Mesendoderm (in vitro differentiated cells): Measurements from ENCODE around the gene CCNE1.

Source experiments
- DNase-seq: peaks from one replicate; pipeline ENCODE4 v3.0.0; 2013
- H2AK5ac ChIP-seq: 2 replicates; pipeline ENCODE4 v1.6.1; 2013; ENCODE audit warnings: low read length, inconsistent platforms
- H2BK120ac ChIP-seq: 2 replicates; pipeline ENCODE4 v1.6.1; 2013; ENCODE audit warnings: low read depth, mild to moderate bottlenecking, low read length, moderate library complexity, mixed read lengths
- H2BK15ac ChIP-seq: replicated peaks from 2 replicates; pipeline ENCODE4 v1.6.1; 2013; ENCODE audit warnings: low read depth, mild to moderate bottlenecking, moderate library complexity
- H2BK5ac ChIP-seq: 2 replicates; pipeline ENCODE4 v1.6.1; 2013; ENCODE audit warnings: low read length, inconsistent platforms
- H3K18ac ChIP-seq: 2 replicates; pipeline ENCODE4 v1.6.1; 2013; ENCODE audit warnings: mild to moderate bottlenecking, low read length, mixed read lengths
- H3K23ac ChIP-seq: one replicate; pipeline ENCODE4 v1.6.1; 2013; ENCODE audit warnings: low read length
- H3K27ac ChIP-seq: 2 replicates; pipeline ENCODE4 v1.5.1; 2013; ENCODE audit warnings: low read depth, mild to moderate bottlenecking, inconsistent platforms, low read length, moderate library complexity
- H3K27me3 ChIP-seq: 2 replicates; pipeline ENCODE4 v1.6.1; 2013; ENCODE audit warnings: low read length, control low read depth, mild to moderate bottlenecking, inconsistent platforms; ENCODE audit not compliant: insufficient read depth, poor library complexity
- H3K36me3 ChIP-seq: 2 replicates; pipeline ENCODE4 v1.6.1; 2013; ENCODE audit warnings: low read length, inconsistent platforms; ENCODE audit not compliant: control insufficient read depth, insufficient read depth
- H3K4ac ChIP-seq: one replicate; pipeline ENCODE4 v1.6.1; 2013; ENCODE audit warnings: low read depth, mild to moderate bottlenecking, low read length, moderate library complexity
- H3K4me1 ChIP-seq: 2 replicates; pipeline ENCODE4 v1.6.1; 2013; ENCODE audit warnings: low read depth, low read length, inconsistent platforms; ENCODE audit not compliant: control insufficient read depth
- H3K4me2 ChIP-seq: 2 replicates; pipeline ENCODE4 v1.6.1; 2013; ENCODE audit warnings: low read length
- H3K4me3 ChIP-seq: 2 replicates; pipeline ENCODE4 v1.5.1; 2013; ENCODE audit warnings: mild to moderate bottlenecking, low read length
- H3K56ac ChIP-seq: one replicate; pipeline ENCODE4 v1.6.1; 2013; ENCODE audit warnings: low read length
- H3K79me1 ChIP-seq: 2 replicates; pipeline ENCODE4 v1.6.1; 2013; ENCODE audit warnings: low read length, inconsistent platforms
- H3K79me2 ChIP-seq: 2 replicates; pipeline ENCODE4 v1.6.1; 2013; ENCODE audit warnings: mild to moderate bottlenecking, low read length; ENCODE audit not compliant: control insufficient read depth, insufficient read depth
- H3K9ac ChIP-seq: 2 replicates; pipeline ENCODE4 v1.6.1; 2013; ENCODE audit warnings: low read length, inconsistent platforms
- H4K5ac ChIP-seq: one replicate; pipeline ENCODE4 v1.6.1; 2013; ENCODE audit warnings: low read length
- H4K8ac ChIP-seq: one replicate; pipeline ENCODE4 v1.6.1; 2013; ENCODE audit warnings: low read depth, mild to moderate bottlenecking, control low read depth, low read length, moderate library complexity
- WGBS: extraction: QIAGEN DNeasy Blood & Tissue Kit; methylation state at CpG from one replicate; pipeline ENCODE4 v1.1.7; 2013; ENCODE audit warnings: low lambda C conversion rate, missing lambda C conversion rate; ENCODE audit not compliant: insufficient coverage; ENCODE audit errors: extremely low coverage; 5-methylcytosine and 5-hydroxymethylcytosine counted together

The CCNE1 gene

GRCh38 chr19:29854033-29854432 is 42.2 kb downstream of the CCNE1 start:
- no peak overlapping the region for H3K23ac ChIP-seq
- WGBS: no CpG with 5 or more reads among the region's 6 CpGs
- no peak overlapping the region for H2AK5ac ChIP-seq
- no peak overlapping the region for H3K4ac ChIP-seq
- no peaks in the 10 kb centered on the region for H3K27me3 ChIP-seq
- no peak overlapping the region for H4K5ac ChIP-seq
- no peak overlapping the region for H3K56ac ChIP-seq
- no peak overlapping the region for H4K8ac ChIP-seq
- H3K4me3 ChIP-seq: no peak overlapping the region
- no peaks in the 10 kb centered on the region for H3K79me1 ChIP-seq
- H2BK5ac ChIP-seq: no peak overlapping the region
- no peak overlapping the region for H3K9ac ChIP-seq
- H3K18ac ChIP-seq: no peak overlapping the region
- H2BK15ac ChIP-seq: no peak overlapping the region
- no peaks in the 10 kb centered on the region for H3K36me3 ChIP-seq
- H3K4me2 ChIP-seq: no peak overlapping the region
- H3K79me2 ChIP-seq: no peaks in the 10 kb centered on the region
- no peak overlapping the region for H2BK120ac ChIP-seq
- no peak for DNase-seq
- H3K4me1 ChIP-seq: no peaks in the 10 kb centered on the region
- no peak overlapping the region for H3K27ac ChIP-seq

DNA sequence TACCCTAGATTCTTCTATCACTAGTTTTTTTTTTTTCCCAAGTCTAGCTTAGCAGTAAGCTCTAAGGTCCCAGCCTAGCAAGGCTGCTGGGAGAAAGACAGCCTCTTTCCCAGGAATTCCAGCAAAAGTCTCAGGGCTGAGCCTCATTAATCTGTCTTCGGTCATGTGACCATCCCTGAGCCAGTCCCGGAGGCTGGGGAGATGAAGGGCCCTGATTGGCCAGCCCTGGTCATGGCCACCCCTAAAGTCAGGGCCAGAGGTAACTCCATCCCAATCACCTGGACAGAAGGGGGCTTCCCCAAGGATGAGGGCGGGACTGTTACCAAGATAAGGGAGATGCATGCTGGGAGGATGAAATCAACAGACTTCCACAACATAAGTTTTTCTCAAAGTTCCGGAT is 43.3 kb downstream of the CCNE1 start:
- Histone ChIP-seq H2BK5ac (no peak overlapping the region), H3K79me1 (no peaks in the 10 kb centered on the region), H3K36me3 (no peaks in the 10 kb centered on the region), H4K5ac (no peak overlapping the region), H3K79me2 (no peaks in the 10 kb centered on the region), H3K9ac (no peak overlapping the region), H3K27me3 (no peaks in the 10 kb centered on the region), H3K4me3 (no peak overlapping the region), H3K23ac (no peak overlapping the region), H3K56ac (no peak overlapping the region), H2AK5ac (no peak overlapping the region), H3K18ac (no peak overlapping the region), H3K4me1 (no peaks in the 10 kb centered on the region), H3K4ac (no peak overlapping the region), H3K4me2 (no peak overlapping the region), H2BK120ac (no peak overlapping the region), H4K8ac (no peak overlapping the region), H2BK15ac (no peak overlapping the region), H3K27ac (no peak overlapping the region)
- peak; percentile 48 for DNase-seq
- no CpG with 5 or more reads among the region's 4 CpGs for WGBS

DNA sequence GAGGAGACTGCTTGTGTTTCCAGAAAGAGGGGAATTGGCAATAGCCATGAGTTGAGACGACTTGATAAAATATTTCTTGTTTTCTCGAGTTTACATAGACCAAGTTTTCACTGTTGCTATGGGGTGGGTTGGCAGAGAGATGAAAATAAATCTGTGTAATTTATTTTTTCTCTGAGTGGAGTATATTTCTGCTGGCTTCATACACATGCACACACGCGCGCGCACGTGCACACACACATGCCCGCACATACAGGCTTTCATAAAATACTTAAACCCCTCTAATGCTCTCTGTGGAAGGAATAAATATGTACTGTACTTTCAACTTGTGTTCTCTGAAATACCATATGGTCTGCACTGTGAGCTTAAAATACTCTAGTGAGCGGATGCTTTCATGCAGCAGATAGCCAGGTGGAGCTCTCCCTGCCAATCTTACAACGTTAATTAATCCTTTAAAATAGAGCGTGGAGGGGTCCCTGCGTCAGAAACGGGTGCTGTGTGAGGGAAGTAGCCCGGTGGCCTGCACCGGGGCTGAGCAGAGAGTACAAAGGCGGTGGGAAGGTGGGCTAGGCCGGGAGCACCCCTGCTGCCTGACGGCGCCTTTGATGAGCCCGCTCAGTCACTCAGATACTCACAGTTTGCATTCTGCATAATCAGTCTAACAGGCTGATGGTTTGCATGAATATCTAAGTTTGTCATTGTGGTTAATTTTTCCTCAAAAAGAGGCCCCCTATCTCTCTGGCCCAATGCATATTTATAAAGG is 44.1 kb downstream of the CCNE1 start:
- no peak overlapping the region for H3K4me3 ChIP-seq
- H3K23ac ChIP-seq: no peak overlapping the region
- H3K4me2 ChIP-seq: no peak overlapping the region
- H3K79me1 ChIP-seq: no peaks in the 10 kb centered on the region
- H3K56ac ChIP-seq: peak overlapping the region; percentile 3
- H3K9ac ChIP-seq: no peak overlapping the region
- no peak overlapping the region for H2BK120ac ChIP-seq
- DNase-seq: no peak
- no peaks in the 10 kb centered on the region for H3K27me3 ChIP-seq
- no peaks in the 10 kb centered on the region for H3K79me2 ChIP-seq
- H3K36me3 ChIP-seq: no peaks in the 10 kb centered on the region
- H3K4ac ChIP-seq: no peak overlapping the region
- H3K18ac ChIP-seq: no peak overlapping the region
- no peak overlapping the region for H2AK5ac ChIP-seq
- H3K4me1 ChIP-seq: no peaks in the 10 kb centered on the region
- no peak overlapping the region for H2BK15ac ChIP-seq
- H4K8ac ChIP-seq: no peak overlapping the region
- WGBS: no CpG with 5 or more reads among the region's 20 CpGs
- no peak overlapping the region for H2BK5ac ChIP-seq
- H3K27ac ChIP-seq: no peak overlapping the region
- H4K5ac ChIP-seq: no peak overlapping the region

DNA sequence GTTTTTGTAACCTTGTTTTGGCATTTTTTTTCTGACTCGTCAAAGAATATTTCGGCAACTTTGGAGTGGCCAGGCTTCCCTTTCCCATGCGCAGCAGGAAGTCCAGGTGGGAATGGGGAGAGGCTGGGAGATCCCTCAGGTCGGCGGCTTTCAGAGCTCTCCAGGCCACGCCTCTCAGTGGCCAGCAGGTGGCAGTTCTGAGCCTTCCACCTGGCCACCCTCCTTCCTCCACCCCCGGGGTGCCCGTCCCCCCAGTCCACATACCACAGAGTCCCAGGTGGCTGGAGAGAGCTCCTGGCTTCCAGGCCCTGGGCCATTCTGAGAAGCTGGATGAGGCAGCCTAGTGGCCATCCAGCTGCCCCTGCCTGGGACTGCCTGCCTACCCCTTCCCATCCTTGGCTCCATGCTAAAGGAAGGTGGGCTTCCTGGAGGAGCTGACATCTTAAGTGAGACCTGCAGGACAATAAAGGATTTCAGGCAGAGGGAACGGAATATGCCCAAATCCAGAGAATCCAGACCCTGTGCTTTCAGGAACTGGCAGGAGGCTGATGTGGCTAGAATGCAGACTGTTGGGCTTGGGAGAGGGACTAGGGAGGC is 46.3 kb downstream of the CCNE1 start:
- DNase-seq: peak; percentile 69
- H3K18ac ChIP-seq: no peak overlapping the region
- no CpG with 5 or more reads among the region's 9 CpGs for WGBS

GRCh38 chr19:29858621-29859020 is 46.8 kb downstream of the CCNE1 start:
- no CpG with 5 or more reads among the region's 13 CpGs for WGBS
- Histone ChIP-seq H4K5ac (no peak overlapping the region), H2AK5ac (no peak overlapping the region), H3K4me2 (no peak overlapping the region), H3K4me1 (no peaks in the 10 kb centered on the region), H2BK15ac (no peak overlapping the region), H3K23ac (no peak overlapping the region), H3K27me3 (no peaks in the 10 kb centered on the region), H3K18ac (no peak overlapping the region), H3K27ac (no peak overlapping the region), H3K4ac (no peak overlapping the region), H3K56ac (no peak overlapping the region), H3K9ac (no peak overlapping the region), H3K36me3 (no peaks in the 10 kb centered on the region), H3K79me2 (no peaks in the 10 kb centered on the region), H2BK5ac (no peak overlapping the region), H3K4me3 (no peak overlapping the region), H2BK120ac (no peak overlapping the region), H4K8ac (no peak overlapping the region), H3K79me1 (no peaks in the 10 kb centered on the region)
- DNase-seq: no peak

More for the DNA sequence above, 46.3 kb downstream of the CCNE1 start:
- Histone ChIP-seq H2BK5ac (no peak overlapping the region), H3K4me2 (no peak overlapping the region), H3K4me1 (no peaks in the 10 kb centered on the region), H3K36me3 (no peaks in the 10 kb centered on the region), H2BK120ac (no peak overlapping the region), H2AK5ac (no peak overlapping the region), H3K4ac (no peak overlapping the region), H3K23ac (no peak overlapping the region), H2BK15ac (no peak overlapping the region), H3K27ac (no peak overlapping the region), H3K56ac (no peak overlapping the region), H3K27me3 (no peaks in the 10 kb centered on the region), H3K4me3 (no peak overlapping the region), H4K8ac (no peak overlapping the region), H3K79me2 (no peaks in the 10 kb centered on the region), H3K79me1 (no peaks in the 10 kb centered on the region), H3K9ac (no peak overlapping the region), H4K5ac (no peak overlapping the region)
